ENCODE measurements around the gene ZNF684.
"Not testable (repeated sequence)": the region's sequence is repeated elsewhere in the genome, so short reads cannot be mapped to it uniquely, and the experiment has no call there.

The ZNF684 gene

DNA sequence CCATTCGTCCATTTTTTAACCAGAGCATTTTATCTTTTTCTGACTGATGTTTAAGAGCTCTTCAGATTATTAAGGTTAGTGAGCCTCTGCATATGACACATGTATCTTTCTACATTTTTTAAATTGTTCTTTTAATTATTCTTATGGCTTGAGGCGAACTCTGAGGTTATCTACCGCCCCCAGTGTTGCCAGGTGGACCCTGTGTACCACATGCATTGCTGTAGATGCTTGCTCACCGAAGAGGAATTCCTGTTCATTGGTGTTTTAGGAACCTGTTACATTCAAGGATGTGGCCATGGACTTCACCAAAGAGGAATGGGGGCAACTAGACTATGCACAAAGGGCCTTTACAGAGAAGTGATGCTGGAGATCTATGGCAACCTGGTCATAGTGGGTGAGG lies 31.8 kb downstream of the ZNF684 start:
- H3K4me3 Mint-ChIP-seq = no peak overlapping the region
- H3K27me3 Mint-ChIP-seq (ENCODE audit: low read depth, poor library complexity) = peaks cover 12% of the 10 kb centered on the region
- DNase-seq = no peak
- no peaks in the 10 kb centered on the region for H3K36me3 Mint-ChIP-seq (ENCODE audit: low read depth)
- H3K27ac Mint-ChIP-seq = no peak overlapping the region
- H3K9me3 Mint-ChIP-seq = peaks cover 14% of the 10 kb centered on the region
- TF ChIP-seq, protein P1, sequence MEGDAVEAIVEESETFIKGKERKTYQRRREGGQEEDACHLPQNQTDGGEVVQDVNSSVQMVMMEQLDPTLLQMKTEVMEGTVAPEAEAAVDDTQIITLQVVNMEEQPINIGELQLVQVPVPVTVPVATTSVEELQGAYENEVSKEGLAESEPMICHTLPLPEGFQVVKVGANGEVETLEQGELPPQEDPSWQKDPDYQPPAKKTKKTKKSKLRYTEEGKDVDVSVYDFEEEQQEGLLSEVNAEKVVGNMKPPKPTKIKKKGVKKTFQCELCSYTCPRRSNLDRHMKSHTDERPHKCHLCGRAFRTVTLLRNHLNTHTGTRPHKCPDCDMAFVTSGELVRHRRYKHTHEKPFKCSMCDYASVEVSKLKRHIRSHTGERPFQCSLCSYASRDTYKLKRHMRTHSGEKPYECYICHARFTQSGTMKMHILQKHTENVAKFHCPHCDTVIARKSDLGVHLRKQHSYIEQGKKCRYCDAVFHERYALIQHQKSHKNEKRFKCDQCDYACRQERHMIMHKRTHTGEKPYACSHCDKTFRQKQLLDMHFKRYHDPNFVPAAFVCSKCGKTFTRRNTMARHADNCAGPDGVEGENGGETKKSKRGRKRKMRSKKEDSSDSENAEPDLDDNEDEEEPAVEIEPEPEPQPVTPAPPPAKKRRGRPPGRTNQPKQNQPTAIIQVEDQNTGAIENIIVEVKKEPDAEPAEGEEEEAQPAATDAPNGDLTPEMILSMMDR (IDR thresholded peaks at IDR 0.05) = no peak
- H3K4me1 Mint-ChIP-seq = no peaks in the 10 kb centered on the region

DNA sequence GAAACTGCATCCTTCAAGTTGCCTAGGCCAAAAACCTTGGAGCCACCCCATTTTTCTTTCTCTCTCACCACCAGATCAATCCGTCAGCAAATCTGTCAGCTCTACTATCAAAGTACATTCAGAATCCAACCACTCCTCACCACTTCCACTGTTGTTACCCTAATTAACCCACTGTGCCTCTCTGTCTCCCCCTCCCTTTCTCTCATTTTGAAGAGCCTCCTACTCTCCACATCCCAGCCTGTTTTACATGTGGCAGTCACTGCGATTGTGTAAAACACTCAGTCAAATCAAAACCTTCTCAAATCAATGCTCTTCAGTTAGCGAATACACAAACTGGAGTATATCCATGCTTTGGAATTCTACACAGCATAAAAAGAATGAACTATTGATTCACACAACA lies 33.1 kb downstream of the ZNF684 start:
- Mint-ChIP-seq H3K4me1 (no peaks in the 10 kb centered on the region), H3K27me3 (ENCODE audit: low read depth, poor library complexity) (peaks cover 15% of the 10 kb centered on the region), H3K27ac (no peak overlapping the region), H3K4me3 (no peak overlapping the region), H3K9me3 (peaks cover 12% of the 10 kb centered on the region), H3K36me3 (ENCODE audit: low read depth) (no peaks in the 10 kb centered on the region)
- TF ChIP-seq, protein P1 (IDR thresholded peaks at IDR 0.05) = no peak
- no peak for DNase-seq

DNA sequence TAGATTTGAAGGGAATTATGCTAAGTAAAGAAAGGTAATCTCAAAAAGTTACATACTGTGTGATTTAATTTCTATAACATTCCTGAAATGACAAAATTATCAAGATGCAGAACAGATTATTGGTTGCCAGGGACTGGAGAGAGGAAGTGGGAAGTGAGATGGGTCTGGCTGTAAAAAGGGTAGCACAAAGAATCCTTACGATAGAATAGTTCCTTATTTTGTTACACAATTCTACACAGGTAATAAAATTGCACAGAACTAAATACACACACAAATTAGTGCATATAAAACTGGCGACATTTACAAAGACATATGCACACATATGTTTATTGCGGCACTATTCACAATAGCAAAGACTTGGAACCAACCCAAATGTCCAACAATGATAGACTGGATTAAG lies 33.5 kb downstream of the ZNF684 start:
- peaks cover 15% of the 10 kb centered on the region for H3K27me3 Mint-ChIP-seq (ENCODE audit: low read depth, poor library complexity)
- no peaks in the 10 kb centered on the region for H3K36me3 Mint-ChIP-seq (ENCODE audit: low read depth)
- H3K4me1 Mint-ChIP-seq = no peaks in the 10 kb centered on the region
- peaks cover 8% of the 10 kb centered on the region for H3K9me3 Mint-ChIP-seq
- H3K27ac Mint-ChIP-seq = no peak overlapping the region
- DNase-seq = no peak
- no peak overlapping the region for H3K4me3 Mint-ChIP-seq
- TF ChIP-seq, protein P1 (IDR thresholded peaks at IDR 0.05) = no peak

DNA sequence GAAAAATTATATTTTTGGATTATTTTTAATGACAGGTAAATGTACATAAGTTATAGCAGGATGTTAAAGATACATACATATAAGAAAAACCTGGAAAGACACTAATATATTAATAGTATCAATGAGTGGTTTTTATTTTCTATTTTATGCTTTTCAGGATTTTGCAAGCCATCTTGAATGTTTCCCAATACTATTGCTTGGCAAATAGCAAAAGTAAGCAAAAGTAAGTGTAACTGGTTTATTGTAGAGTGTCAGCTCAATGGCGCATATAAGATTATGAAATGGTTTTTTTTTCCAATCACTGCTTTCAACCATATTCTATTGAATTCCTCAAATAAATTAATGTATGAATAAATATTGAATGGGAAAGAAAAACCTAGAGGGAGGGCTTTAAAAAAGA lies 36.4 kb downstream of the ZNF684 start:
- no peak overlapping the region for H3K4me3 Mint-ChIP-seq
- no peaks in the 10 kb centered on the region for H3K36me3 Mint-ChIP-seq (ENCODE audit: low read depth)
- H3K4me1 Mint-ChIP-seq = no peaks in the 10 kb centered on the region
- H3K27ac Mint-ChIP-seq = no peak overlapping the region
- TF ChIP-seq, protein P1 (IDR thresholded peaks at IDR 0.05) = no peak
- H3K9me3 Mint-ChIP-seq = peaks cover 4% of the 10 kb centered on the region
- H3K27me3 Mint-ChIP-seq (ENCODE audit: low read depth, poor library complexity) = peaks cover 18% of the 10 kb centered on the region
- DNase-seq = no peak

DNA sequence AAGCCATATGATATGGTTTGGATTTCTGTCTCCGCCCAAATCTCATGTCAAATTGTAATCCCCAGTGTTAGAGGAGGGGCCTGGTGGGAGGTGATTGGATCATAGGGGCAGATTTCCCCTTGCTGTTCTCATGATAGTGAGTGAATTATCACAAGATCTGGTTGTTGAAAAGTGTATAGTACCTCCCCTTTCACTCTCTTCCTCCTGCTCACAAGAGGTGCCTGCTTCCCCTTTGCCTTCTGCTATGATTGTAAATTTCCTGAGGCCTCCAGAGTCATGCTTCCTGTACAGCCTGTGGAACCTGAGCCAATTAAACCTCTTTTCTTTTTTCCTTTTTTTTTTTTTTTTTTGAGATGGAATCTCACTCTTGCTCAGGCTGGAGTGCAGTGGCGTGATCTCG lies 43.4 kb downstream of the ZNF684 start:
- H3K4me1 Mint-ChIP-seq; H3K4me3 Mint-ChIP-seq; H3K27me3 Mint-ChIP-seq (ENCODE audit: low read depth, poor library complexity); DNase-seq; H3K36me3 Mint-ChIP-seq (ENCODE audit: low read depth); H3K27ac Mint-ChIP-seq: not testable (repeated sequence)
- peaks cover 25% of the 10 kb centered on the region for H3K9me3 Mint-ChIP-seq

DNA sequence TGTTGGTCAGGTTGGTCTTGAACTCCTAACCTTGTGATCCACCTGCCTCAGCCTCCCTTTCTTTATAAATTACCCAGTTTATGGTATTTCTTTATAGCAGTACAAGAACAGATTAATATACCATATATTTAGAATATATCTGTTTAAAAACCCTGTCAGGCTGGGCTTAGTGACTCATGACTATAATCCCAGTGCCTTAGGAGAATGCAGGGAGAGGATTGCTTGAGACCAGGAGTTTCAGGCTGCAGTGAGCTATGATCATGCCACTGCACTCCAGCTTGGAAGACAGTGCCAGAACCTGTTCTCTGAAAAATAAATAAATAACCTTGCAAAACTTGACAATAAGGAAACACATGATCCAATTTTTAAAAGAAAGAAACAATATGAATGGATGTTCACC lies 43.9 kb downstream of the ZNF684 start:
- Mint-ChIP-seq H3K9me3 (peaks cover 25% of the 10 kb centered on the region), H3K4me1 (no peaks in the 10 kb centered on the region), H3K27ac (no peak overlapping the region), H3K4me3 (no peak overlapping the region), H3K36me3 (ENCODE audit: low read depth) (no peaks in the 10 kb centered on the region), H3K27me3 (ENCODE audit: low read depth, poor library complexity) (peaks cover 7% of the 10 kb centered on the region)
- DNase-seq = no peak
- TF ChIP-seq, protein P1 (IDR thresholded peaks at IDR 0.05) = no peak
